GM21381 (cell line): Measurements from ENCODE around the gene CNTNAP5.

Experiments
- ATAC-seq: cut with Tn5 transposase; IDR thresholded peaks from one replicate; pipeline ENCODE4 v1.9.1; 2021; ENCODE audit warnings: mild to moderate bottlenecking, moderate library complexity; ENCODE audit not compliant: unreplicated experiment

CNTNAP5 gene

DNA sequence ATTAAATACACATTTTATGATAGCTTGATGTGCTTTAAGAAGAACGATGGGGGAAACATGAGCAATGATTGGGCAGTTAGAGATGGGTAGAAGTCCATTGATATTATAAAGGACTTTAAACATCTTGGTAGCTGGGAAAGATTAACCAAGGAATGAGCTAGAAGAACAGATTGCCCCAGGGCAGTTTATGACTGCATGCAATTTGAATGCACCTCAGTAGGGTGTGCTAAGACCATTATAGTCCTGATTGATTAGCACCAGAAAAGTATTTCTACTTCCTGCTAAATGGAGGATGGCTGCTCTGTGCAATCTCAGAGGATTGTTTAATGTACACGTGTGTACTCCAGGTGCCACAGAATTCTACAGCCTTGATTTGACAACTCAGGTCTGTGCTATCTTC lies 641.9 kb downstream of the CNTNAP5 start:
- no peak for ATAC-seq

- ATAC-seq: no peak
Observed at GRCh38 chr2:124668161-124668560, 643.1 kb downstream of the CNTNAP5 start.

GRCh38 chr2:124670187-124670586 lies 645.1 kb downstream of the CNTNAP5 start:
- no peak for ATAC-seq

- ATAC-seq: no peak
Observed at GRCh38 chr2:124678043-124678442, 653.0 kb downstream of the CNTNAP5 start.

DNA sequence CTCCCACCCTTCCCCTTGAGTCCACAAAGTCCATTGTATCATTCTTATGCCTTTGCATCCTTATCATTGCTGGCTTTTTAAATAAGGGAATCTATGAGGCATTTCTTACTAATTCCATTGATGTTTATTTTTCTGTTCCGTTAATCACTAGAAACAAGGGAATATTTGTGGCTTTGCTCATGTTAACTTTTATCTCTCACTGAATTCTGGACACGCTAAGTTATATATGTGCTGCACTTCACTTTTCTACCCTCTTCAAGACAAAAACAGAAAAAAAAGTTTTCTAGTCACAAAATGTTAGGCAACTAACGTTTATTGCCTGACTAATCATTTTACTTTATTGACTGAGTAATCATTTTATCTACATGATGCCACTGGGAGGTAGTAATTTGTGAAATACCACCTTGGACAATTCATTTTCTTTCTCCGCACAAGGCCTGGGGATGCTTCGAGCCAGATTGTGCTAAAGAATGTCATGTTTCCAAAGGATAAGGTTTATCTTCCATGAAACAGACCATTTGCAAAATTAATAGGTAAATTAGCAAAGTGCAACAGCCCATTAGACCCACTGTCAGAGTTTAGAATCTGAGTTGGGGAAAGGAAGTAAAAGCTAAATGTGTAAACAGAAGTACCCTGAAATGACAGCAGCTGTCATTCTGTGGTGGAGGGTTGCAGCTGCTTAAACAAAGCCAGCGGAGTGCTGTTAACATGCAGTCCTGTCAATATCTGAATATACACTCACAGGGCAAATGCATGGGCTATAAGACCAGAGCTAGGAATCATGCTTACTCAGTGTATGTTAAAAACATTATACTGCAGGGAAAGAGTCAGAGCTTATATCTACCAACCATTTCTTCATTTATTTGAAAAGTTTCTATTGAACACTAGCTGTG lies 658.7 kb downstream of the CNTNAP5 start:
- no peak for ATAC-seq

DNA sequence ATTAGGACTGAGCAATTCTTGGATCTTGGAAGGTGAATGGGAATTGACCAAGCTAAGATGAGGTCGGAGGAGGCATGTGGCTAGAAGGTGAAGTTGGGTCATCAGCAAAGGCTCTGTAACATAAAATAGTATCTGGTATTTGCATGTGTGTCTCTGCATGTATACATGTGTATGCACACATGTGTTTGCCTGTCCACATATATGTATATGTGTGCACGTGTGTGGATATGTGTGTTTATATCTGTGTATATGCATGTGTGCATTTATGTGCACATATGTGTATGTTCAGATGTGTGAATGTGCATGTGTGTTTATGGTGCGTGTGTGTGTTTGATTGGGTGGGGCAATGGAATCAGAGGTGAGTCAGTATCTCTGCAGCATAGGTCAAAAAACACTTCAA lies 664.3 kb downstream of the CNTNAP5 start:
- ATAC-seq: no peak

- no peak for ATAC-seq
Observed at GRCh38 chr2:124692216-124692615, 667.1 kb downstream of the CNTNAP5 start.

DNA sequence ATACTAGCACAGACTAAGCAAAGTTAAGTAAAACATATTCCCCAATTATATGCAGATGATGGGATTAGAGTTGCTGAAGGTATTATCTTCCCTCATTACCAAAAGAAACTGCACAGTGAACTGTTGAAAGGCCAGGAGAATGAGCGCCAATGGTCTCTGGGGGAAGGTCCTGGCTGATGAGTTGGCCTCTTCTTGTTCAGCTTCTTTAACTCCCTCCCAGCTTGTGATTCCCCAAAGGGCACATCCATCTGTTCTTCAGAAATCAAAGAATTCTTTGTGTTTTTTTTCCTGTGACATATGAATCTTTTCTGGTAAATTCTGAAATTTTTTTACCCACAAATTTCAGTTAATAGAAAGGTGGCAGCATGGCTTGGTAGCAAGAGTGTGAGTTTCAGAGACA lies 667.6 kb downstream of the CNTNAP5 start:
- ATAC-seq: no peak

GRCh38 chr2:124693156-124693555 lies 668.1 kb downstream of the CNTNAP5 start:
- ATAC-seq: no peak

- ATAC-seq: no peak
Observed at GRCh38 chr2:124698979-124699565, 674.0 kb downstream of the CNTNAP5 start.

DNA sequence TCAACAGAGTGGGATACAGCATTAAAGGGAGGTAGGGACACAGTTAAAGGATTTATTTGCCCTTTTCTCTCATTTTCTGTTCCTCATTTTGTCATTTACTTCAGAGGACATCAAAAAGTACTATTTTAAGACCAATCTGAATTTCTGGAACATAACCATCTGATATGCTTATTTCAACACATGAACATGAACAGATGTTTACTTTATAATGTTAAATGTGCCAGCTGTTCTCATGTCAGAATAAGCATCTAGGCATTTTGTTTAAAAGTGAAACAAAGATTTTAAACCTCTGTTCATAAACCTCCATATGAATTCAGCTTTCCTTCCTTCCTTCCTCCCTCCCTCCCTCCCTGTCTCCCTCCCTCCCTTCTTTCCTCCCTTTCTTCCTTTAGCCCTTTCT lies 677.7 kb downstream of the CNTNAP5 start:
- ATAC-seq: no peak

- no peak for ATAC-seq
Observed at GRCh38 chr2:124704071-124704925, 679.2 kb downstream of the CNTNAP5 start.

GRCh38 chr2:124708661-124709060 lies 683.6 kb downstream of the CNTNAP5 start:
- no peak for ATAC-seq

DNA sequence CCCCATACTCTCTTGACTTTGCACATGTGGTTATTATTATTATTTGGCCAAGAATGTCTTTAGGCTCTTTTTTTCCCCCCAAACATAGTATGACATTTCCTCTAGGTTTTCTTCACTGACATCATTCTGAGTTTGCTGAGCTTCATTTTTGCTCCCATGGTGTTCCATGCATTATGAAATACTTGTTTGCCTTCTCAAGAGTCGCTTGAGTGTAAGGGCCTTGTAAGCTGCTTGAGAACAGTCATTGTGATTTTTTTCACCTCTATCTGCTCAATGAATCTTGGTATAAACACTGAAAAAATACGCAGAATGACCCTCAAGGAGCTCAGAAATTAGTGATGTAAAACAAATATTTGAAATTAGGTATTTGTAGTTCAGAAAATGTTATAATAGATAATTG lies 688.9 kb downstream of the CNTNAP5 start:
- no peak for ATAC-seq

GRCh38 chr2:124725187-124725586 lies 700.1 kb downstream of the CNTNAP5 start:
- ATAC-seq: no peak

- ATAC-seq: no peak
Observed at GRCh38 chr2:124740636-124741035, 715.5 kb downstream of the CNTNAP5 start.

DNA sequence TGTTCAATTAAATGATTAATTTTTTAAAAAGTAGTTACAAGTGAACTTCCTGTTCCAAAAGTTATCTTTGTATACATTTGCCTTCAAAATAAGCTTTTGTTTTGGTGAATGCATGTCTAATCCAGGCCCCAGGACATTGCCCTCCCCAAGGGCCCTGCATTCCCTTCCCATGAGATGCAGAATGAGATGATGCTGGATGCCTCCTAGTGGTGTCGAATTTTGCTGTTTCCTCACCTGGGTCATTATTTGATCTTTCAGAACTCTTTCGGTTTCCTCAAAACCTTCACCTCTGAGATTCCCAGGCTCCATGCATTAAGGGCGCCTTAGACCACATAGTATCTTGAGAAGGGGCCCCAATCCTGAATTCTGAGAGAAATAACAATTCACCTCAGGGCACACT lies 728.8 kb downstream of the CNTNAP5 start:
- no peak for ATAC-seq

GRCh38 chr2:124755386-124755785 lies 730.3 kb downstream of the CNTNAP5 start:
- ATAC-seq: no peak

GRCh38 chr2:124756048-124756447 lies 731.0 kb downstream of the CNTNAP5 start:
- ATAC-seq: no peak

- ATAC-seq: no peak
Observed at GRCh38 chr2:124762388-124762787, 737.3 kb downstream of the CNTNAP5 start.

DNA sequence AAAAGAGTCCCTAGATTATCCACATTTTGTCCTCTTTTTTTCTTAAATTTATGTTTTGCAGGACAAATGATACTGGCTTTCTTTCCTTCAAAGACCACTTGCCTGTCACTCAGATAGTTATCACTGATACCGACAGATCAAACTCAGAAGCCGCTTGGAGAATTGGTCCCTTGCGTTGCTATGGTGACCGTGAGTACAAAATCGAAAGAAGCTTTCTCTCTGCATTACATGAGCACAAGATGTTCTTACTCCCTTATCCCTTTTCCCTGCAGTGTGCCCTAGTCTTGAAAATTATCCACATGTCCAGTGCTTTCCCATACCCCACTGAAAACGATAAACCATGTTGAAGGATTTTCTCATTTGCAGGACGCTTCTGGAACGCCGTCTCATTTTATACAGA lies 738.5 kb downstream of the CNTNAP5 start:
- no peak for ATAC-seq

GRCh38 chr2:124774781-124775180 lies 749.7 kb downstream of the CNTNAP5 start:
- ATAC-seq: no peak
